Measurements from ENCODE around the gene PTPN2. TPM values are rescaled to one million over a fixed set of nuclear protein-coding genes. Genes with fewer than 3 reads are reported as not detected.

The PTPN2 gene
- total and polyA plus RNA-seq, 2 experiments from 2014 or later, result 24.7 to 25.4 TPM

- H3K9me3 ChIP-seq (ENCODE audit: low read depth), result no peaks in the 10 kb centered on the region
- DNase-seq (ENCODE audit: low read depth in 1 of 2, low spot score in 1 of 2), result no peak
- no peaks in the 10 kb centered on the region for H3K36me3 ChIP-seq
- TF ChIP-seq CTCF (IDR thresholded peaks at IDR 0.05; ENCODE audit: low read depth, low read length), result no peak
- no peaks in the 10 kb centered on the region for H3K27me3 ChIP-seq
- H3K4me3 ChIP-seq, result no peak overlapping the region
- H3K27ac ChIP-seq, result no peak overlapping the region
- peaks cover 10% of the 10 kb centered on the region for H3K4me1 ChIP-seq (ENCODE audit: low read depth)
These were observed 25.0 kb downstream of the PTPN2 start for GRCh38 chr18:12858991-12859390.

DNA sequence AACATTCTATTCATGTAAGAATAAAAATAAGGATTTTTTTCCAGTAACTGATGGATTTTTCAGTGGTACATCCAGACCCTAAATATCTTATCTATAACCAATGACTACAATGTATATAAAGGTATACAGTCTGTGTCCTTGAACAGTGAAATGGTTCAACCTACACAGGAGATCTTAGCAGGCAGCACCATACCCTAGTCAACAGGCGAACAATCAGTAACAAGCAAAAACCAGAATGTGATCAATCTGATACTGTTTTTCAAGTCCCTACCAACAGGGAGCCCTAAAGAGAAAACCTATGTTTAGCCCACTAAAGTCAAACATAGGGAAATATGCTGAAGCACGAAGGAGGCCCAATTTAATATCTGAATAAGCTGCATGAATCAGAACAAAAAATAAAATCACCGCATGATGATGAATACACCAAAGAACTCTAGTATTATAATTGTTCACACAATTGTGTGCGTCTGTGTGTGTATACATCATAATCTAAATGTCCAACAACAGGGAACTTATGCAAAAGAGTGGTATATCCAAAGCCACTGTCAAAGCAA is 26.0 kb downstream of the PTPN2 start:
- Histone ChIP-seq H3K36me3 (no peaks in the 10 kb centered on the region), H3K27me3 (no peaks in the 10 kb centered on the region), H3K4me1 (ENCODE audit: low read depth) (peaks cover 10% of the 10 kb centered on the region), H3K9me3 (ENCODE audit: low read depth) (no peaks in the 10 kb centered on the region), H3K27ac (no peak overlapping the region), H3K4me3 (no peak overlapping the region)
- TF ChIP-seq CTCF (IDR thresholded peaks at IDR 0.05; ENCODE audit: low read depth, low read length), result no peak
- no peak for DNase-seq (ENCODE audit: low read depth in 1 of 2, low spot score in 1 of 2)

GRCh38 chr18:12857215-12857905 is 26.7 kb downstream of the PTPN2 start:
- H3K9me3 ChIP-seq (ENCODE audit: low read depth), result no peaks in the 10 kb centered on the region

DNA sequence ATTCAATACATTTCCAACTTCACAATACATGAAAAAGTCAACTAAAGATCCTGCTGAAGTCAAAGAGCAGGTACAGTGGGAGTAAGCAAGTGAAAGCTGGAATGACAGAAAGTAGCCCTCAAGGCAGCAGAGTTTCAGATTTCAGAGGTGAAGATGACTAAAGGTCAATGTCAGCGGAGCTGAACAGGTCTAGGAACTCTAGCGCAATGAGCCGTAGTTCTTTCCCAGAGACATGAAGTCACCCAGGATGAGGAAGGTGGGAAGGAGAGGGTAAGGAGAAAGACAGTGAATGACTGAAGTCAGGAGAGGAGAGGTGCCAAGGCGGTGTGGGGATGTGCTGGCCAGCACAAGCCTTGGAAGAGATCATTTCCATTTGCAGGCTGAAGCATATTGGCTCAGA is 28.1 kb downstream of the PTPN2 start:
- no peak for TF ChIP-seq CTCF (IDR thresholded peaks at IDR 0.05; ENCODE audit: low read depth, low read length)
- DNase-seq (ENCODE audit: low read depth in 1 of 2, low spot score in 1 of 2), result no peak
- H3K9me3 ChIP-seq (ENCODE audit: low read depth), result no peaks in the 10 kb centered on the region
- no peaks in the 10 kb centered on the region for H3K36me3 ChIP-seq
- no peaks in the 10 kb centered on the region for H3K27me3 ChIP-seq
- H3K4me3 ChIP-seq, result no peak overlapping the region
- no peaks in the 10 kb centered on the region for H3K4me1 ChIP-seq (ENCODE audit: low read depth)
- H3K27ac ChIP-seq, result no peak overlapping the region

More at GRCh38 chr18:12857215-12857905, 26.7 kb downstream of the PTPN2 start:
- no peak overlapping the region for H3K4me3 ChIP-seq
- H3K27ac ChIP-seq, result no peak overlapping the region
- H3K27me3 ChIP-seq, result no peaks in the 10 kb centered on the region
- no peaks in the 10 kb centered on the region for H3K36me3 ChIP-seq
- H3K4me1 ChIP-seq (ENCODE audit: low read depth), result peaks cover 10% of the 10 kb centered on the region
- no peak for TF ChIP-seq CTCF (IDR thresholded peaks at IDR 0.05; ENCODE audit: low read depth, low read length)
- no peak for DNase-seq (ENCODE audit: low read depth in 1 of 2, low spot score in 1 of 2)

- TF ChIP-seq CTCF (IDR thresholded peaks at IDR 0.05; ENCODE audit: low read depth, low read length), result no peak
- H3K36me3 ChIP-seq, result no peaks in the 10 kb centered on the region
- H3K4me1 ChIP-seq (ENCODE audit: low read depth), result no peaks in the 10 kb centered on the region
These were observed 31.3 kb downstream of the PTPN2 start for GRCh38 chr18:12852566-12853315.

More at GRCh38 chr18:12852566-12853315, 31.3 kb downstream of the PTPN2 start:
- no peak for DNase-seq (ENCODE audit: low read depth in 1 of 2, low spot score in 1 of 2)
- Histone ChIP-seq H3K27ac (no peak overlapping the region), H3K27me3 (no peaks in the 10 kb centered on the region), H3K4me3 (no peak overlapping the region), H3K9me3 (ENCODE audit: low read depth) (no peaks in the 10 kb centered on the region)

Data from cardiac muscle cell (in vitro differentiated cells and primary cell).